HCT116 (cell line): ENCODE measurements around the gene SEC22A. TPM values are rescaled to one million over a fixed set of nuclear protein-coding genes. Genes with fewer than 3 reads are reported as not detected.

Source experiments
- ATAC-seq: fragments of 200-7000 bp; cut with Tn5 transposase; 2 replicates; pipeline ENCODE4 v1.9.1; 2020; ENCODE audit warnings: mild to moderate bottlenecking, moderate library complexity
- BruUV-seq: library from RNA; stranded (reverse); fragments of 400-500 nt; replicated peaks from 2 replicates; lab custom pipeline; 2021; lab: Mats Ljungman, UMichigan
- CTCF ChIA-PET: fragments of 300-600 bp; sonication (Branson Sonifier 250); formaldehyde crosslinking; loops from one replicate; lab custom pipeline; 2021; ENCODE audit warnings: antibody characterized with exemption; lab: Charles Lee
- POLR2A ChIA-PET: fragments of 300-600, 350-600 bp; sonication (Branson Sonifier 250); formaldehyde crosslinking; loops from one replicate; lab custom pipeline; 2021; ENCODE audit warnings: antibody characterized with exemption; lab: Charles Lee
- RAD21 ChIA-PET, 2 experiments: fragments of 300-600 bp; sonication (Branson Sonifier 250); formaldehyde crosslinking; loops; one replicate each; lab custom pipeline; 2023; ENCODE audit warnings: low total read pairs in 2 of 2; ENCODE audit not compliant: uncharacterized antibody in 2 of 2, unreplicated experiment in 2 of 2, low non-redundant PET in 1 of 2; lab: Charles Lee
- DNase-seq: peaks from one replicate; pipeline ENCODE4 v3.0.0-alpha.2; 2010; ENCODE audit warnings: low read depth, low spot score
- H2AFZ ChIP-seq: fragments of 200-600 bp; shearing (Covaris generic), sonication (generic); 2 replicates; pipeline ENCODE4 v1.6.1; 2017; ENCODE audit warnings: low read depth, mixed run types, mixed read lengths, antibody characterized with exemption, low read length; ENCODE audit not compliant: poor library complexity, severe bottlenecking
- H3K27ac ChIP-seq: 2 replicates; pipeline ENCODE4 v1.5.1; 2012; ENCODE audit warnings: low read depth, low read length
- H3K27me3 ChIP-seq: fragments of 200-600 bp; sonication (generic); 2 replicates; pipeline ENCODE4 v1.6.1; 2016; ENCODE audit warnings: mixed run types, low read length, mixed read lengths; ENCODE audit not compliant: insufficient read depth
- H3K36me3 ChIP-seq, 2 experiments: fragments of 200-500 bp in 1 of 2; fragments of 200-600 bp in 1 of 2; sonication (Bioruptor generic) in 1 of 2; sonication (generic) in 1 of 2; 2 replicates each; pipeline versions ENCODE4 v1.5.1 to v1.6.1; 2014 to 2016; ENCODE audit warnings: low read length in 2 of 2, inconsistent platforms in 1 of 2, mixed read lengths in 1 of 2, mixed run types in 1 of 2; ENCODE audit not compliant: insufficient read depth in 2 of 2, control insufficient read depth in 1 of 2
- H3K4me1 ChIP-seq, 2 experiments: fragments of 200-600 bp in 1 of 2; sonication (generic) in 1 of 2; 2 replicates each; pipeline versions ENCODE4 v1.5.1 to v1.6.1; 2012 to 2017; ENCODE audit warnings: low read length in 2 of 2, inconsistent platforms in 1 of 2, mild to moderate bottlenecking in 1 of 2, mixed read lengths in 1 of 2, mixed run types in 1 of 2, moderate library complexity in 1 of 2; ENCODE audit not compliant: insufficient read depth in 2 of 2, control insufficient read depth in 1 of 2
- H3K4me2 ChIP-seq: fragments of 200-600 bp; sonication (generic); 2 replicates; pipeline ENCODE4 v1.6.1; 2017; ENCODE audit warnings: mixed run types, low read length, mixed read lengths
- H3K4me3 ChIP-seq, 2 experiments: fragments of 200-600 bp in 1 of 2; sonication (generic) in 1 of 2; replicated peaks in 1 of 2; 2 replicates each; pipeline ENCODE4 v1.5.1; 2011 to 2016; ENCODE audit warnings: low read length in 2 of 2, control low read depth in 1 of 2, low read depth in 1 of 2, mild to moderate bottlenecking in 1 of 2, mixed read lengths in 1 of 2, mixed run types in 1 of 2
- H3K79me2 ChIP-seq: fragments of 200-600 bp; sonication (generic); 2 replicates; pipeline ENCODE4 v1.6.1; 2017; ENCODE audit warnings: mild to moderate bottlenecking, mixed run types, low read length, moderate library complexity, mixed read lengths; ENCODE audit not compliant: insufficient read depth
- H3K9ac ChIP-seq: fragments of 200-600 bp; sonication (generic); 2 replicates; pipeline ENCODE4 v1.6.1; 2016; ENCODE audit warnings: low read length, mixed read lengths
- H3K9me2 ChIP-seq: fragments of 200-600 bp; sonication (generic), shearing (Covaris generic); 2 replicates; pipeline ENCODE4 v1.6.1; 2017; ENCODE audit warnings: mixed run types, mild to moderate bottlenecking, moderate library complexity; ENCODE audit not compliant: insufficient read depth
- H3K9me3 ChIP-seq, 2 experiments: fragments of 200-500 bp in 1 of 2; fragments of 200-600 bp in 1 of 2; sonication (Bioruptor generic) in 1 of 2; sonication (generic) in 1 of 2; 2 replicates each; pipeline ENCODE4 v1.6.1; 2014 to 2017; ENCODE audit warnings: low read length in 2 of 2, mixed read lengths in 2 of 2, inconsistent platforms in 1 of 2, low read depth in 1 of 2, mild to moderate bottlenecking in 1 of 2, mixed run types in 1 of 2, moderate library complexity in 1 of 2; ENCODE audit not compliant: control insufficient read depth in 1 of 2, insufficient read depth in 1 of 2
- H4K20me1 ChIP-seq: fragments of 200-600 bp; sonication (generic), shearing (Covaris generic); 2 replicates; pipeline ENCODE4 v1.6.1; 2017; ENCODE audit warnings: mixed run types, mild to moderate bottlenecking, moderate library complexity; ENCODE audit not compliant: insufficient read depth
- EGR1 ChIP-seq: IDR thresholded peaks from 2 replicates; pipeline ENCODE4 v1.6.1; 2012; ENCODE audit warnings: low read depth
- ELF1 ChIP-seq: IDR thresholded peaks from 2 replicates; pipeline ENCODE4 v1.6.1; 2012; ENCODE audit warnings: low read depth, borderline replicate concordance
- EZH2 ChIP-seq: fragments of 200-600 bp; sonication (generic); IDR thresholded peaks from 2 replicates; pipeline ENCODE4 v1.6.1; 2017; ENCODE audit warnings: antibody characterized with exemption, mixed run types
- FOSL1 ChIP-seq: IDR thresholded peaks from 2 replicates; pipeline ENCODE4 v1.6.1; 2012; ENCODE audit warnings: low read depth
- JUND ChIP-seq: IDR thresholded peaks from 2 replicates; pipeline ENCODE4 v1.6.1; 2012
- POLR2A ChIP-seq: IDR thresholded peaks from 2 replicates; pipeline ENCODE4 v1.7.0; 2011; ENCODE audit warnings: borderline replicate concordance; ENCODE audit not compliant: insufficient read depth, insufficient read length; ENCODE audit errors: extremely low read depth
- POLR2AphosphoS5 ChIP-seq: IDR thresholded peaks from 2 replicates; pipeline ENCODE4 v1.6.1; 2011; ENCODE audit warnings: mild to moderate bottlenecking, low read depth, low read length, moderate library complexity
- RAD21 ChIP-seq: IDR thresholded peaks from 2 replicates; pipeline ENCODE4 v1.6.1; 2012; ENCODE audit warnings: low read depth, mild to moderate bottlenecking
- SIN3A ChIP-seq: IDR thresholded peaks from 2 replicates; pipeline ENCODE4 v1.6.1; 2012; ENCODE audit warnings: low read depth
- SP1 ChIP-seq: IDR thresholded peaks from 2 replicates; pipeline ENCODE4 v1.6.1; 2012; ENCODE audit warnings: low read depth
- SRF ChIP-seq: IDR thresholded peaks from 2 replicates; pipeline ENCODE4 v1.6.1; 2012; ENCODE audit warnings: low read depth
- TCF7L2 ChIP-seq: IDR thresholded peaks from 2 replicates; pipeline ENCODE4 v1.7.0; 2011; ENCODE audit warnings: borderline replicate concordance, inconsistent platforms; ENCODE audit not compliant: insufficient read depth, insufficient read length; ENCODE audit errors: extremely low read depth
- YY1 ChIP-seq: IDR thresholded peaks from 2 replicates; pipeline ENCODE4 v1.6.1; 2011; ENCODE audit warnings: low read length, low read depth, moderate library complexity, mild to moderate bottlenecking; ENCODE audit not compliant: insufficient replicate concordance; ENCODE audit errors: extremely low read depth
- ZFX ChIP-seq: fragments of 450-650 bp; IDR thresholded peaks from 2 replicates; pipeline ENCODE4 v1.6.1; 2017
- ZNF274 ChIP-seq: fragments of 200-500 bp; sonication (Bioruptor generic); IDR thresholded peaks from 2 replicates; pipeline ENCODE4 v1.6.1; 2014; ENCODE audit warnings: mild to moderate bottlenecking, low read depth, low read length, inconsistent platforms
- intact Hi-C: fragments of 100-400 bp; cut with micrococcal nuclease; formaldehyde crosslinking; loops from 2 replicates; pipeline ENCODE4 v1.10.0; 2022
- total RNA-seq: library from RNA; stranded (reverse); gene quantifications from one replicate; pipeline ENCODE4 v1.2.1, GENCODE V29; 2021; ENCODE audit not compliant: unreplicated experiment
- TF ChIP-seq, protein P1 (sequence below): IDR thresholded peaks from 2 replicates; pipeline ENCODE4 v1.6.1; 2012
- TF ChIP-seq, protein P2 (sequence below): IDR thresholded peaks from 2 replicates; pipeline ENCODE4 v1.6.1; 2012; ENCODE audit warnings: low read depth
- TF ChIP-seq, protein P3 (sequence below): IDR thresholded peaks from 2 replicates; pipeline ENCODE4 v1.6.1; 2012
- TF ChIP-seq, protein P4 (sequence below), 3 experiments: fragments of 200-600 bp in 1 of 3; sonication (generic) in 1 of 3; IDR thresholded peaks in 2 of 3; conservative IDR thresholded peaks in 1 of 3; 2 replicates each; pipeline ENCODE4 v1.5.1; 2012 to 2017; ENCODE audit warnings: low read depth in 2 of 3, low read length in 2 of 3, antibody characterized with exemption in 1 of 3, borderline replicate concordance in 1 of 3, control low read depth in 1 of 3, mild to moderate bottlenecking in 1 of 3, mixed read lengths in 1 of 3, mixed run types in 1 of 3, moderate library complexity in 1 of 3; ENCODE audit not compliant: insufficient read depth in 1 of 3
- TF ChIP-seq, protein P5 (sequence below): IDR thresholded peaks from 2 replicates; pipeline ENCODE4 v1.6.1; 2011; ENCODE audit warnings: mild to moderate bottlenecking, low read length, moderate library complexity; ENCODE audit not compliant: insufficient replicate concordance; ENCODE audit errors: extremely low read depth

The SEC22A gene
- total RNA-seq, 1 experiment from 2014 or later = 10.6 TPM

DNA sequence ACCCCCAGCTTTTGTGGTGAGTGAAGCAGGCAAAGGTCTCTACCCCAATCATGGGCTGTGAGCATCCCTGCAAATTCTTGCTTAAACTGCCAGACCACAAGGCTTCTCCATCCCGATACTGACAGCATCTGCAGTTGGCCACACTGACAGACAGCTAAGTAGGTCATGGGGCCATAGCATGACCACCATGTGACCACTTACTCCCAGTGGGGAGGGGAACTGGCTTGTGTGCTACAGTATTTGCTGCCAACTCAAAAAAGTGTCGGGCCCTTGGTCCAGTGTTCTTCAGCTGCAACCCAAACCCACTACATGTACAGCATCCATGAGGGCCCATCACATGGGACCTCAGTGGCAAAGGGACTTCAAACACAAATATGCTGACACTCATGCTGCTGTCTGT is 103.4 kb downstream of the SEC22A start:
- Histone ChIP-seq H3K4me1 (no peaks in the 10 kb centered on the region), H3K9me2 (no peaks in the 10 kb centered on the region), H3K27ac (no peak overlapping the region), H3K9ac (no peak overlapping the region), H3K4me2 (no peak overlapping the region), H3K27me3 (peaks cover 6% of the 10 kb centered on the region; the same call in 1 of the 2 replicates), H3K79me2 (no peaks in the 10 kb centered on the region), H4K20me1 (no peaks in the 10 kb centered on the region), H3K36me3 (no peaks in the 10 kb centered on the region), H3K9me3 (no peaks in the 10 kb centered on the region), H2AFZ (no peak overlapping the region), H3K4me3 (no peak overlapping the region)
- intact Hi-C loops = no loop called here
- ChIA-PET CTCF (no interaction called here), POLR2A (no interaction called here), RAD21 (no interaction called here)
- DNase-seq = no peak
- no peak for TF ChIP-seq ZFX
- TF ChIP-seq SIN3A = no peak
- TF ChIP-seq EZH2 = no peak
- no peak for TF ChIP-seq FOSL1
- no peak for TF ChIP-seq SP1
- no peak for TF ChIP-seq ELF1
- no peak for TF ChIP-seq JUND
- TF ChIP-seq, protein P1, sequence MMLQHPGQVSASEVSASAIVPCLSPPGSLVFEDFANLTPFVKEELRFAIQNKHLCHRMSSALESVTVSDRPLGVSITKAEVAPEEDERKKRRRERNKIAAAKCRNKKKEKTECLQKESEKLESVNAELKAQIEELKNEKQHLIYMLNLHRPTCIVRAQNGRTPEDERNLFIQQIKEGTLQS = no peak
- TF ChIP-seq SRF = no peak
- no peak for TF ChIP-seq POLR2A
- TF ChIP-seq, protein P2, sequence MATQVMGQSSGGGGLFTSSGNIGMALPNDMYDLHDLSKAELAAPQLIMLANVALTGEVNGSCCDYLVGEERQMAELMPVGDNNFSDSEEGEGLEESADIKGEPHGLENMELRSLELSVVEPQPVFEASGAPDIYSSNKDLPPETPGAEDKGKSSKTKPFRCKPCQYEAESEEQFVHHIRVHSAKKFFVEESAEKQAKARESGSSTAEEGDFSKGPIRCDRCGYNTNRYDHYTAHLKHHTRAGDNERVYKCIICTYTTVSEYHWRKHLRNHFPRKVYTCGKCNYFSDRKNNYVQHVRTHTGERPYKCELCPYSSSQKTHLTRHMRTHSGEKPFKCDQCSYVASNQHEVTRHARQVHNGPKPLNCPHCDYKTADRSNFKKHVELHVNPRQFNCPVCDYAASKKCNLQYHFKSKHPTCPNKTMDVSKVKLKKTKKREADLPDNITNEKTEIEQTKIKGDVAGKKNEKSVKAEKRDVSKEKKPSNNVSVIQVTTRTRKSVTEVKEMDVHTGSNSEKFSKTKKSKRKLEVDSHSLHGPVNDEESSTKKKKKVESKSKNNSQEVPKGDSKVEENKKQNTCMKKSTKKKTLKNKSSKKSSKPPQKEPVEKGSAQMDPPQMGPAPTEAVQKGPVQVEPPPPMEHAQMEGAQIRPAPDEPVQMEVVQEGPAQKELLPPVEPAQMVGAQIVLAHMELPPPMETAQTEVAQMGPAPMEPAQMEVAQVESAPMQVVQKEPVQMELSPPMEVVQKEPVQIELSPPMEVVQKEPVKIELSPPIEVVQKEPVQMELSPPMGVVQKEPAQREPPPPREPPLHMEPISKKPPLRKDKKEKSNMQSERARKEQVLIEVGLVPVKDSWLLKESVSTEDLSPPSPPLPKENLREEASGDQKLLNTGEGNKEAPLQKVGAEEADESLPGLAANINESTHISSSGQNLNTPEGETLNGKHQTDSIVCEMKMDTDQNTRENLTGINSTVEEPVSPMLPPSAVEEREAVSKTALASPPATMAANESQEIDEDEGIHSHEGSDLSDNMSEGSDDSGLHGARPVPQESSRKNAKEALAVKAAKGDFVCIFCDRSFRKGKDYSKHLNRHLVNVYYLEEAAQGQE = no peak
- TF ChIP-seq, protein P3, sequence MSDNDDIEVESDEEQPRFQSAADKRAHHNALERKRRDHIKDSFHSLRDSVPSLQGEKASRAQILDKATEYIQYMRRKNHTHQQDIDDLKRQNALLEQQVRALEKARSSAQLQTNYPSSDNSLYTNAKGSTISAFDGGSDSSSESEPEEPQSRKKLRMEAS = no peak
- no peak for TF ChIP-seq RAD21
- TF ChIP-seq TCF7L2 = no peak
- no peak for TF ChIP-seq POLR2AphosphoS5
- no peak for TF ChIP-seq YY1
- TF ChIP-seq ZNF274 = no peak
- TF ChIP-seq, protein P4, sequence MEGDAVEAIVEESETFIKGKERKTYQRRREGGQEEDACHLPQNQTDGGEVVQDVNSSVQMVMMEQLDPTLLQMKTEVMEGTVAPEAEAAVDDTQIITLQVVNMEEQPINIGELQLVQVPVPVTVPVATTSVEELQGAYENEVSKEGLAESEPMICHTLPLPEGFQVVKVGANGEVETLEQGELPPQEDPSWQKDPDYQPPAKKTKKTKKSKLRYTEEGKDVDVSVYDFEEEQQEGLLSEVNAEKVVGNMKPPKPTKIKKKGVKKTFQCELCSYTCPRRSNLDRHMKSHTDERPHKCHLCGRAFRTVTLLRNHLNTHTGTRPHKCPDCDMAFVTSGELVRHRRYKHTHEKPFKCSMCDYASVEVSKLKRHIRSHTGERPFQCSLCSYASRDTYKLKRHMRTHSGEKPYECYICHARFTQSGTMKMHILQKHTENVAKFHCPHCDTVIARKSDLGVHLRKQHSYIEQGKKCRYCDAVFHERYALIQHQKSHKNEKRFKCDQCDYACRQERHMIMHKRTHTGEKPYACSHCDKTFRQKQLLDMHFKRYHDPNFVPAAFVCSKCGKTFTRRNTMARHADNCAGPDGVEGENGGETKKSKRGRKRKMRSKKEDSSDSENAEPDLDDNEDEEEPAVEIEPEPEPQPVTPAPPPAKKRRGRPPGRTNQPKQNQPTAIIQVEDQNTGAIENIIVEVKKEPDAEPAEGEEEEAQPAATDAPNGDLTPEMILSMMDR (IDR thresholded peaks at IDR 0.05 in 2 of 3, conservative IDR thresholded peaks at IDR 0.05 in 1 of 3; ENCODE audit: borderline replicate concordance in 1 of 3, insufficient read depth in 1 of 3, low read depth in 2 of 3, low read length in 2 of 3) = no peak
- TF ChIP-seq EGR1 = no peak
- TF ChIP-seq, protein P5, sequence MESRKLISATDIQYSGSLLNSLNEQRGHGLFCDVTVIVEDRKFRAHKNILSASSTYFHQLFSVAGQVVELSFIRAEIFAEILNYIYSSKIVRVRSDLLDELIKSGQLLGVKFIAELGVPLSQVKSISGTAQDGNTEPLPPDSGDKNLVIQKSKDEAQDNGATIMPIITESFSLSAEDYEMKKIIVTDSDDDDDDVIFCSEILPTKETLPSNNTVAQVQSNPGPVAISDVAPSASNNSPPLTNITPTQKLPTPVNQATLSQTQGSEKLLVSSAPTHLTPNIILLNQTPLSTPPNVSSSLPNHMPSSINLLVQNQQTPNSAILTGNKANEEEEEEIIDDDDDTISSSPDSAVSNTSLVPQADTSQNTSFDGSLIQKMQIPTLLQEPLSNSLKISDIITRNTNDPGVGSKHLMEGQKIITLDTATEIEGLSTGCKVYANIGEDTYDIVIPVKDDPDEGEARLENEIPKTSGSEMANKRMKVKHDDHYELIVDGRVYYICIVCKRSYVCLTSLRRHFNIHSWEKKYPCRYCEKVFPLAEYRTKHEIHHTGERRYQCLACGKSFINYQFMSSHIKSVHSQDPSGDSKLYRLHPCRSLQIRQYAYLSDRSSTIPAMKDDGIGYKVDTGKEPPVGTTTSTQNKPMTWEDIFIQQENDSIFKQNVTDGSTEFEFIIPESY = no peak
- no TSS peak for BruUV-seq
- no peak for ATAC-seq
